ENCODE measurements around the gene TRMO.

DNA sequence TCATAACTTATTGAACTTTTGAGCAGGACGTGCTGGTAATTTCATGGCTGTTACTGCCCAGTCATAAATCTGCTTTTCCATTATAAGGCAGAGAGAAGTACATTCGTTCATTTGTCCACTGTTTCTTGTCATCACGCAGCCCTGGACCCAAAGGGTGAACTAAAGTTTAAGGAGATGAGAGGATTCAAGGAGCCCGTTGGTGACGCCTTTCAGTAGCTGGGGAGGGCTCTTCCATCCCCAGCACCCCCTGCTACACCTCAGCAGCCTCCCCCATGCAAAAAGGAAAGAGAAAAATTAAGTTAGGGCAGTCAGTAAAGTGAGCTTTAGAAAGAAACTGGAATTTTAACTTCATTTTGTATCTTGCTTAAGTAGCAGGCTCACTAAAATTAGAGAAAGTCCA lies 66.4 kb downstream of the TRMO start:
- TF ChIP-seq EZH2 (IDR thresholded peaks at IDR 0.05; ENCODE audit: insufficient read depth, poor library complexity, severe bottlenecking) (no peak), EZH2phosphoT487 (IDR thresholded peaks at IDR 0.05; ENCODE audit: insufficient read depth, low read depth) (no peak)

All from GM23248 (cell line).